ENCODE measurements around the gene DNAI4. TPM values are rescaled to one million over a fixed set of nuclear protein-coding genes. Genes with fewer than 3 reads are reported as not detected.

Gene DNAI4
- total and polyA plus RNA-seq, 2 of the 4 experiments (the other 2 are of a cell fraction): 0.63 to 1.6 TPM

- H3K56ac ChIP-seq (ENCODE audit: extremely low read depth, insufficient read depth, low read length): no peak overlapping the region
- no peaks in the 10 kb centered on the region for H3K9me1 ChIP-seq (ENCODE audit: insufficient read depth, low read length)
- DNase-seq (no peak), ATAC-seq (ENCODE audit: low read depth) (no peak)
- H3K18ac ChIP-seq (ENCODE audit: low read depth, low read length): no peak overlapping the region
- dilution Hi-C loops (cut with HindIII; ENCODE audit: low sequenced_read_pairs, unreplicated experiment): no loop called here
- H4K91ac ChIP-seq (ENCODE audit: insufficient read depth, low read depth, low read length): no peak overlapping the region
- no peaks in the 10 kb centered on the region for H3K36me3 ChIP-seq (ENCODE audit: control insufficient read depth, insufficient read depth, low read length)
- no peaks in the 10 kb centered on the region for H4K20me1 ChIP-seq (ENCODE audit: insufficient read depth, low read length)
- no CpG with 5 or more reads among the region's 2 CpGs for WGBS, 2 experiments (ENCODE audit: extremely low coverage in 2 of 2, insufficient read length in 1 of 2)
- no peak overlapping the region for H2BK15ac ChIP-seq (ENCODE audit: low read depth, low read length)
- ChIA-PET POLR2A (ENCODE audit: unreplicated experiment) (no interaction called here), CTCF (interaction anchor here (0.6 to 1.4 kb wide), 2 partner anchors 127 to 374 kb away, joined by 3 to 4 read pairs; no protein-coding TSS in a partner anchor)
- no peak overlapping the region for H4K8ac ChIP-seq (ENCODE audit: low read depth in 2 of 2, low read length in 2 of 2)
- no peak overlapping the region for H3K4ac ChIP-seq (ENCODE audit: low read depth, low read length)
- no peaks in the 10 kb centered on the region for H3K9me3 ChIP-seq (ENCODE audit: control insufficient read depth, insufficient read depth, low read length)
- no peak overlapping the region for H2AK9ac ChIP-seq (replicated peaks; ENCODE audit: low read depth, low read length, poor library complexity)
- H3K23ac ChIP-seq (ENCODE audit: low read depth, low read length): no peak overlapping the region
- H2BK5ac ChIP-seq (ENCODE audit: low read depth, low read length, poor library complexity, severe bottlenecking): no peak overlapping the region
- no peak overlapping the region for H3K14ac ChIP-seq (replicated peaks; ENCODE audit: low read depth, low read length)
- H4K5ac ChIP-seq (ENCODE audit: low read depth, low read length): no peak overlapping the region
- no peak overlapping the region for H3K4me3 ChIP-seq (ENCODE audit: insufficient read depth, low read depth, low read length)
- H3K27ac ChIP-seq (ENCODE audit: insufficient read depth, low read length): no peak overlapping the region
- no peak overlapping the region for H3K4me2 ChIP-seq (ENCODE audit: low read depth, low read length)
- no peak overlapping the region for H2BK120ac ChIP-seq (ENCODE audit: low read depth, low read length)
- no peaks in the 10 kb centered on the region for H3K4me1 ChIP-seq (ENCODE audit: control insufficient read depth, insufficient read depth, low read length)
- BruUV-seq (replicated peaks): no TSS peak
- no peak overlapping the region for H2AFZ ChIP-seq (replicated peaks; ENCODE audit: low read length, poor library complexity)
- peaks cover 9% of the 10 kb centered on the region for H3K27me3 ChIP-seq (ENCODE audit: control insufficient read depth, insufficient read depth, low read length)
- H3K79me1 ChIP-seq (ENCODE audit: low read depth in 1 of 2, low read length in 2 of 2): no peaks in the 10 kb centered on the region
- no peak overlapping the region for H3K9ac ChIP-seq (ENCODE audit: low read depth, low read length)
- in situ Hi-C loops (cut with MboI; ENCODE audit: low sequenced_read_pairs): loop anchor here (25.0 kb wide), 1 partner anchor 713 kb away; no protein-coding TSS in a partner anchor
- no peak overlapping the region for H2BK20ac ChIP-seq (ENCODE audit: low read depth, low read length)
- no peak for TF ChIP-seq SMC3 (IDR thresholded peaks at IDR 0.05; ENCODE audit: low read depth, low read length)
- TF ChIP-seq MAFK (IDR thresholded peaks at IDR 0.05; ENCODE audit: low read depth, low read length): no peak
- TF ChIP-seq RCOR1 (IDR thresholded peaks at IDR 0.05; ENCODE audit: insufficient replicate concordance, low read length): no peak
- TF ChIP-seq CTCF (conservative IDR thresholded peaks at IDR 0.05; ENCODE audit: low read depth, low read length): no peak
- no peak for TF ChIP-seq CHD1 (IDR thresholded peaks at IDR 0.05; ENCODE audit: low read depth, low read length)
- no peak for TF ChIP-seq NFE2L2 (IDR thresholded peaks at IDR 0.05; ENCODE audit: low read depth, low read length)
- no peak for TF ChIP-seq MXI1 (IDR thresholded peaks at IDR 0.05; ENCODE audit: borderline replicate concordance, low read depth, low read length)
- no peak for TF ChIP-seq BHLHE40 (IDR thresholded peaks at IDR 0.05; ENCODE audit: low read depth, low read length)
- no peak for TF ChIP-seq MAZ (IDR thresholded peaks at IDR 0.05; ENCODE audit: borderline replicate concordance, low read depth, low read length)
- no peak for TF ChIP-seq FOS (IDR thresholded peaks at IDR 0.05; ENCODE audit: low read depth, low read length)
- TF ChIP-seq CEBPB (IDR thresholded peaks at IDR 0.05; ENCODE audit: low read depth, low read length): no peak
- intact Hi-C loops (cut with micrococcal nuclease): no loop called here
- no peak overlapping the region for H2AK5ac ChIP-seq (ENCODE audit: low read depth, low read length)
Measured at GRCh38 chr1:66774438-66774837, 150.2 kb downstream of the DNAI4 start.

Data from IMR-90 (cell line).